ENCODE results near the gene ADGRL3. TPM values are rescaled to one million over a fixed set of nuclear protein-coding genes. Genes with fewer than 3 reads are reported as not detected.

The ADGRL3 gene
- total and polyA plus RNA-seq, 12 donors: 2.4 to 182 (median 22.1) TPM

GRCh38 chr4:61771056-61771455 is 570.9 kb downstream of the ADGRL3 start:
- intact Hi-C loops (cut with DNase I): loop anchor here in 1 of 2 donors (10.0 kb wide), 1 partner anchor 134 kb away; no protein-coding TSS in a partner anchor
- Histone ChIP-seq H3K9me3 (replicated peaks in 1 of 3) (no peaks in the 10 kb centered on the region), H3K4me1 (replicated peaks in 1 of 2) (no peaks in the 10 kb centered on the region), H3K27ac (no peak overlapping the region), H3K36me3 (replicated peaks in 1 of 2) (no peaks in the 10 kb centered on the region), H3K4me3 (no peak overlapping the region), H3K27me3 (no peaks in the 10 kb centered on the region)
- TF ChIP-seq POLR2A (IDR thresholded peaks at IDR 0.05) (no peak), CTCF (IDR thresholded peaks at IDR 0.05) (no peak)
- WGBS, 4 donors: 38 to 100% (median 69%) methylated on average over 1 of the region's 1 CpG
- no peak for DNase-seq

GRCh38 chr4:61772126-61772525 is 572.0 kb downstream of the ADGRL3 start:
- TF ChIP-seq POLR2A (IDR thresholded peaks at IDR 0.05) (no peak), CTCF (IDR thresholded peaks at IDR 0.05) (no peak)
- Histone ChIP-seq H3K9me3 (replicated peaks in 1 of 3) (no peaks in the 10 kb centered on the region), H3K4me1 (replicated peaks in 1 of 2) (no peaks in the 10 kb centered on the region), H3K4me3 (no peak overlapping the region), H3K36me3 (replicated peaks in 1 of 2) (no peaks in the 10 kb centered on the region), H3K27ac (no peak overlapping the region), H3K27me3 (no peaks in the 10 kb centered on the region)
- intact Hi-C loops (cut with DNase I): loop anchor here in 1 of 2 donors (10.0 kb wide), 1 partner anchor 133 kb away; no protein-coding TSS in a partner anchor
- WGBS, 4 donors: 69 to 82% (median 80%) methylated on average over 1 of the region's 1 CpG
- no peak for DNase-seq

- H3K27me3 ChIP-seq: no peaks in the 10 kb centered on the region
- DNase-seq: no peak
- no peaks in the 10 kb centered on the region for H3K9me3 ChIP-seq (replicated peaks in 1 of 3)
- no peak overlapping the region for H3K4me3 ChIP-seq
- H3K36me3 ChIP-seq (replicated peaks in 1 of 2): no peaks in the 10 kb centered on the region
- 80 to 85% (median 82%) methylated on average over 7 of the region's 7 CpGs for WGBS, 4 donors
- intact Hi-C loops (cut with DNase I): loop anchor here in 1 of 2 donors (10.0 kb wide), 1 partner anchor 131 kb away; no protein-coding TSS in a partner anchor
- H3K4me1 ChIP-seq (replicated peaks in 1 of 2): no peaks in the 10 kb centered on the region
- H3K27ac ChIP-seq: no peak overlapping the region
- no peak for TF ChIP-seq CTCF (IDR thresholded peaks at IDR 0.05)
- no peak for TF ChIP-seq POLR2A (IDR thresholded peaks at IDR 0.05)
Observed at GRCh38 chr4:61773655-61774245, 573.6 kb downstream of the ADGRL3 start.

- H3K4me3 ChIP-seq: no peak overlapping the region
- no peaks in the 10 kb centered on the region for H3K9me3 ChIP-seq (replicated peaks in 1 of 3)
- no peaks in the 10 kb centered on the region for H3K4me1 ChIP-seq (replicated peaks in 1 of 2)
- TF ChIP-seq POLR2A (IDR thresholded peaks at IDR 0.05) (no peak), CTCF (IDR thresholded peaks at IDR 0.05) (no peak)
- H3K27me3 ChIP-seq: no peaks in the 10 kb centered on the region
- intact Hi-C loops (cut with DNase I): no loop called here
- 78 to 87% (median 80%) methylated on average over 1 of the region's 1 CpG for WGBS, 4 donors
- DNase-seq: no peak
- H3K27ac ChIP-seq: no peak overlapping the region
- no peaks in the 10 kb centered on the region for H3K36me3 ChIP-seq (replicated peaks in 1 of 2)
Observed at GRCh38 chr4:61782133-61782532, 582.0 kb downstream of the ADGRL3 start.

Data from adrenal gland (tissue), 12 donors.